ENCODE data around the gene TMEM185B.
"Not testable (repeated sequence)": the region's sequence is repeated elsewhere in the genome, so short reads cannot be mapped to it uniquely, and the experiment has no call there.

Gene TMEM185B

DNA sequence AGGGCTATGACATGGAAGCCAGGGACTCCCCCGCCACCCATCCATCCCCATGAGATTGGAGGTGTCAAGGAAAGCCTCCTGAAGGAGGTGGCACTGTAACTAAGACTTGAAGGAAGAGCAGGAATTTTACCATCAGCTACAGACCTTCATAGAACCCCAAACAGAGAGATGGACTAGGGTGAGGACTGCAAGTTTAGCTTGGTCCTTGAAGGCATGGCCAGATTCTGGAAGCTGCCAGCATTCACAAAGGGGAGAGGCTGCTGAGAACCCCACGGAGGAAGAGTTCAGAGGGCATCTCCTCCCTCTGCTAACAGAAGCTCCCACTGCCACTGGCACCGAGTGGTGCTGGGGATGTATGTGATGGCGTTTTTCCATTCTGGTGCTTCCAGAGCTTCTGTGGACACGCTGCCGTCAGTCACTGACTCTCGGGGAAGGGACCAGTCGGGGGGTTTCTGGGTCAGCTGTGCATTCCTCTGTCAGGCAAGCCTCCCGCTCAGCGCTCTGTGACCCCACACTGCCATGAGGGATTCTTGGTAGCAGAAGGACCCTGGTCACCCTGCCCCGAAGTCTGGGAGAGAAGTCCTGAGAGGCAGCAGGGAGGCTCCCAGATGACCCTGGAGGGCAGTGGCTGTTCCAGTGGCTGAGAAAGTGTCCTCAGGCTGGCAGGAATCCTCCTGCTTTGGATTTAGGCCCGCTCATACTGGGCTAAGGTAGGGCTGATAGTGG lies 18.1 kb downstream of the TMEM185B start:
- no peak for DNase-seq

DNA sequence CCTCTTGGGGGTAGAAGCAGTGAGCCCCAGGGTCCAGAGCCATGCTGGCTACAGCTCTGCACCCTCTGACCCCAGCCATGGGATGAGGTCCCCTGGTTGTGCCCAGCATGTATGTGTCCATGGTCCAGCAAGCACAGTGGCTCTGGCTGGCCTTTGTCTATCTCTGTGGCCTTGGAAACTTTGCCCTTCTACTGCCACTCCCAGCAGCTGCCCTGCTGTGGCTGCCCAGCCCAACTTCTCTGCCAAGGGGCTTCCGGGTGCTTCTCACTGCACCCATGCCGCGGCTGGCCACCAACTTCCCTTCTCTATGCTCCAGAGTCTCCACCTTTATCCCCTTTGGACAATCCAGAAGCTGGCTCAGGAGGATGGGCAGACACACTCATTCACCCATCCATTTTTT lies 18.8 kb downstream of the TMEM185B start:
- no peak for DNase-seq

DNA sequence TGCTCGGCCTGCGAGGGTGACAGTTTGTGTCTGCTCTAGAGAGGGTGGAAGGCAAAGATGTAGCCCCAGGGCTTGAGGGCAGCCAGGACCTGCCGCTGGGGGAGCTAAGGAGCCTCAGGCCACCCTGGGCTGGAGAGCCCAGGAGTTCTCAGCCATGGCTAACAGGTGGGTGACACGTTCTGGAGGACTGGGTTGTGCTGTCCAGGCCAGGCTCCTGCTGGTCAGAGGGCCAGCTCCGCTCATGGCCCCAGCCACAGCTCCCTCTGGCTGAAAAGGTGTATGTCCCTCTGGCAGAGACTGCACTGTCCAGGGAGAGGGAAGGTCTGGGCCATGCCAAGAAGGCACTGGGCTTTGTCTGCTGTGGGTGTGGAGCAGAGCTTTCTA lies 19.2 kb downstream of the TMEM185B start:
- DNase-seq = no peak

DNA sequence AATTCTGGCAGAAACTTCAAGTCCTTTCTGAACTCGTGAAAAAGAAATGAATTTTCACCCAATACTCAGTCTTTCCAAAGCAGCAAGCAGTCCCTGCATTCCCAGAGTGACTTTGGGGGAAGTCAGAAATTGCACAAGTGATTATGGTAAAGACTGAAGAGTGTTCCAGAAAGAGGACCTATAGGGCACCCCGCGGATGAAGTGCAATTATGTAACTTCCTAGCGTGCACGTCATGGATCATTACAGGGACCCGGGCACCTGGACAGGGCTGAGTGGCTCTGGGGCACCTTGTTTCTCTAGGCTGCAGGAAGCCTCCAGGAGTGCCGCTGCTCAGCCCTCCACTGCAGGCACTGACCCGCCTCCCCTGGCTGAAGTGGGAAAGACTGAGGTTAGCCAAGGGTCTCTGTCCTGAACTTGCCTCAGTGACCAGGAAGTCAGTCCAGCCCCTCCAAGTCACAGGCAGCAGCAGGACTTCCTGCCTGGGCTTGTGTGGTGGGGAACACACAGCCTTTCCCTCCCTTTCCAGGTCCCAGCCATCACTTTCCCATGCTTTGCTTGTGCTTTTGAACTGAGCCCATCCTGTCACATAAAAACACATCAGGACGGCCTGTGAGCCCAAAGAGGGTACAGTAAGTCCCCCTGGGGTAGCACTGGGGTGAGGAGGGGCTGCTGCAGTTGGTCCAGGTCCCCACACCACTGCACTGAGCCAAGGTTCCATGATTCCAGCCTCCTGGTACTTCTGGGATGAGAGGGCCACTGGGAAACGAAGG lies 19.8 kb downstream of the TMEM185B start:
- DNase-seq = no peak

- DNase-seq = not testable (repeated sequence)
Observed at GRCh38 chr2:120199817-120200459, 23.3 kb downstream of the TMEM185B start.

GRCh38 chr2:120195553-120195952 lies 27.6 kb downstream of the TMEM185B start:
- DNase-seq = no peak

GRCh38 chr2:120192280-120192679 lies 30.9 kb downstream of the TMEM185B start:
- DNase-seq = no peak

DNA sequence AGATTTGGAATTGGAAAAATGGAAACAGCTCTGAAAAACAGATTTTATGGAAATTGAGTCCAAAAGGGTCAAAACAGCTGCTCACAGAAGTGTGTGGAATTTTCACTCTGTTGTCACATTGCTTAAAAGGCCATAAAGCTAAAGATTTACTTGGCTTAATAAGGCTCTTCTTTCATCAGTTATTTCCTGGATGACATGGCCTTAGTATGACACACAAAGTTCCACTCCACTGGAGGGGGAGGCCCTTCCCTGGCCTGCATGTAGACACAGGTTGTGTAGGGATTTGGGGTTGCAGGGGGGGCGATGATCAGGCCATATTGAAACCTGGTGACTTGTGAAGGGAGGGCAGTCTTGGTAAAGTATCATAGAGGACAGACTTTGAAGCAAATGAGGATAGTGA lies 34.0 kb downstream of the TMEM185B start:
- DNase-seq = no peak

DNA sequence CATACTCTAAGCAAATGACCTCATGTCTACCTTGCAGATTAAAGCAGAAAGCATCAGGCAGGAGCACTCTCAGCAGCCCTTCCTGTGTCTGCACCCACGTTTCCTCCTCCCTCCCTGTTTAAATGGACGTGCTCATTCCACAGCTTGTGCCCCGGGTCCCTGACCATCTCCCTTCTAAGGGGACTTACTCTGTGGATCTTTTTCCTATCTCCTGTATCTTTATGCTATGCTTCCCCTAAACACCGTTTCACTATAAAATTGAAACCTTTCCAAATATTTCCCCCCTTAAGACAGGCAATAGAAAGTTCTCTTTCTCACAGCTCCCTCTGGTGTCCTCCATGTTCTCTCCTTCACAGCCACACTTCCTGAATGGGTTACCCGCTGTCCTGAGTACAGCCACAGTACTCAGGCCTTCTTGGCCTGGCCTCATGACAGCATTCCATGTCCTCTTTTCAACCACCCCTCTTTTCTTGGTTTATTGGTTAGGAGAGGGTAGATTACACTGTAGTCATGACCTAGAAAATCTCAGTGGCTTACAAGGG lies 41.1 kb downstream of the TMEM185B start:
- no peak for DNase-seq

GRCh38 chr2:120180066-120180465 lies 43.1 kb downstream of the TMEM185B start:
- DNase-seq = no peak

GRCh38 chr2:120179396-120179795 lies 43.8 kb downstream of the TMEM185B start:
- no peak for DNase-seq

DNA sequence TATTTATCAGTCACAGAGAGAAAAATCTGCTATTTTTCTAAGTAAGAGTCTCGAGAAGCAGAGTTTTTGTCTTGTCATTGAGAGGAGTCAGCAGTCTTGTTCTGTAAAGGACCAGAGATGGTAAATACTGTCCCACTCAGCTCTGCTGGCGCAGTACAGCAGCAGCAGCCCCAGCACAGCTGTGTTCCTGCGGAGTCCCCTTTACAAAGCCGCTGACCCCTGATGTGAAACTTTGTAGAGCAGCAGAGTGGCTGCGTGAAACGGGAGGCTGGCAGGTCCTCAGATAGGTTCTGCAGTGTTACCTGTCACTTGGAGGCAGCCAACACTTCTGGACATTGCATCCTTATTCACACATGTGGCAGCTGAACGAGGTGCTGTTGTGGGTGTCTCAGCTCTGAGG lies 45.2 kb downstream of the TMEM185B start:
- DNase-seq = no peak

DNA sequence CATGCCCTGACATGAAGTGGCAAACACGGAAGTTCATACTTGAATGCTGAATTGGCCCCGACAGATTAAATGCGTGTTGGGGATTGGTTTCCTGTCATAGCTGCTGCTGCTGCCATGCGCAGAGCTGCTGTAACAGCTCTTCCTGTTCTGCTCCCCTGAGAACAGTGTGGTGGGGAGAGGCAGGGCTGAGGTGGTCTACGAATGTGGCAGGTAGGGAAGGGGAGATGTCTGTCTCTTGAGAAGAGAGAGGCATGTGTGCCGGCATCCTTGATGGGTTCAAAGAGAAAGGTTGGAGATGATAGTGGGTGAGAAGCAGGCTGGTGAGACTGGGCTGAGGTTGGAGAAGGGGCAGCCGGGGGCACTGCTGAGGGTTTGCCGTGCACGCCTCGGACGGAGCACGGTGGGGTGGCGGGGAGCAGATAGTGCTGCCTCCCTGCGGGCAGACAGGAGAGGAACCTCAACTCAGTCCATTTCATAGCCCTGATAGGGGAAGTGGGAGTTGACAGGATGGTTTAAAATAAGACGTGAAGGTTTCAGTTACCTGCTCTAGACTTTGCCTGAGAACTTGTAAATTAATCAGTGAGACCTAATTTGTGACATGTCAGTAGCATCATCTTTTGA lies 46.1 kb downstream of the TMEM185B start:
- no peak for DNase-seq

GRCh38 chr2:120176526-120176925 lies 46.7 kb downstream of the TMEM185B start:
- no peak for DNase-seq

GRCh38 chr2:120174963-120175581 lies 48.1 kb downstream of the TMEM185B start:
- peak; percentile 9 for DNase-seq
